Omental fat pad (tissue), 4 donors: ENCODE results near the gene PRSS23. TPM values are rescaled to one million over a fixed set of nuclear protein-coding genes. Genes with fewer than 3 reads are reported as not detected.
"Not testable (repeated sequence)": the region's sequence is repeated elsewhere in the genome, so short reads cannot be mapped to it uniquely, and the experiment has no call there.

Source experiments
- ATAC-seq: fragments of 150-250 bp; one replicate; pipeline ENCODE4 v1.9.1; 2016; ENCODE audit warnings: mild to moderate bottlenecking, moderate library complexity; ENCODE audit not compliant: low FRiP score
- DNase-seq: peaks from one replicate; pipeline ENCODE4 v3.0.0-alpha.2; 2019; ENCODE audit warnings: low spot score
- CTCF ChIP-seq, 3 donors: fragments of 450-650 bp; IDR thresholded peaks; one replicate each; pipeline ENCODE4 v1.5.1; 2016 to 2017; ENCODE audit warnings: antibody characterized with exemption in 3 of 3, mild to moderate bottlenecking in 3 of 3, moderate library complexity in 2 of 3
- total RNA-seq, 4 donors: library from RNA; depleted of rRNA; stranded (reverse); fragments of >200 nt; gene quantifications; one replicate each; pipeline ENCODE4 v1.1.0, GENCODE V29; 2016

PRSS23 gene
- total RNA-seq, 4 donors from 2014 or later: 35.9 to 66.2 (median 50.3) TPM

GRCh38 chr11:86765203-86765602 lies 35.1 kb upstream of the PRSS23 start:
- DNase-seq (no peak), ATAC-seq (no peak)
- TF ChIP-seq CTCF (IDR thresholded peaks at IDR 0.05): no peak

GRCh38 chr11:86765878-86766277 lies 34.5 kb upstream of the PRSS23 start:
- ATAC-seq: no peak
- no peak for DNase-seq
- no peak for TF ChIP-seq CTCF (IDR thresholded peaks at IDR 0.05)

- DNase-seq (no peak), ATAC-seq (no peak)
- TF ChIP-seq CTCF (IDR thresholded peaks at IDR 0.05): no peak
Measured at GRCh38 chr11:86769219-86769618, 31.1 kb upstream of the PRSS23 start.

GRCh38 chr11:86770473-86771027 lies 29.8 kb upstream of the PRSS23 start:
- DNase-seq, ATAC-seq: not testable (repeated sequence)

- ATAC-seq: no peak
- TF ChIP-seq CTCF (IDR thresholded peaks at IDR 0.05): no peak
- DNase-seq: no peak
Measured at GRCh38 chr11:86772999-86773398, 27.3 kb upstream of the PRSS23 start.

GRCh38 chr11:86773513-86774252 lies 26.7 kb upstream of the PRSS23 start:
- no peak for TF ChIP-seq CTCF (IDR thresholded peaks at IDR 0.05)
- ATAC-seq (no peak), DNase-seq (no peak)

- no peak for DNase-seq
- no peak for TF ChIP-seq CTCF (IDR thresholded peaks at IDR 0.05)
- no peak for ATAC-seq
Measured at GRCh38 chr11:86774417-86774816, 25.9 kb upstream of the PRSS23 start.
